ENCODE results near the gene ATP5MC3.
"Not testable (repeated sequence)": the region's sequence is repeated elsewhere in the genome, so short reads cannot be mapped to it uniquely, and the experiment has no call there.

ATP5MC3 gene

DNA sequence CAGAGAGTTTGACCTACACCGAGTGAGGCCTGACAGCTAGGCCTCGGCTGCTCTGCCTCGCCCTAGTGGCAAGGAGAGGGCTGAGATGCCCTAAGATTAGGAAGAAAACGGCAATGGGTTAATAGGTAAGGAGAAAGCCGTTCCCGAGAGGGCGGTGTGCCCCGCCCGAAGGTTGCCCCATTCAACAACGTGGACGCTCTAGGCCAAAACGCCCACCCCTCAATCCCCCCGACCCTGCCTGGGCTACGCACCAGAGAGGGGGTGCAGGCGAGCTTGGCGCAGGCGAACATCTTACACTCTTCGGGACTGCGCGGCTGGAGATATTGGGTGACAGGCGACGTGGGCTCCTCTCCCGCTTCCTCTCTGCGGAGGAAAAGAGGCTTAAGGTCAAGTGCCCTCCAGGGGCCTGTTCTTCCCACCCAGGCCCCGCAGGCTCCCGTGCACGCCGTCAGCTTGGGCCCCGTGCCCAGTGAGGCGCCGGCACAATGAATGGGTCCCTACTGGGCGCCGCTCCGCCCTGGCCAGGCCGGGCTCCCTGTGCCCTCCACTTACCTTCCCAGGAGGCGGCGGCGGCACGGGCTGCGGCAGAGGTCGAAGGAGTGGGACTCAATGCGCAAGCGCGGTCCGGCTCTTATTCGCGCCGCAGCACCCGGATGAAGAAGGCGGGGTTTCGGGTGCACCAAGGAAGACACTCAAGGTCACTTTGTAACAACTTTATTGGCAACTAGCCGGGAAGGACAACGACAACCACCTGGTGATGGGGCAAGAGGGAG, at the start of gene ATP5MC3:
ATP5MC3 (minus strand) TSS at position 607 of the 773 bp plus-strand sequence; CDS start at position 290, 317 bp downstream.
- peak; percentile 79 for DNase-seq

- DNase-seq = not testable (repeated sequence)
These were observed 47.1 kb upstream of the ATP5MC3 start for GRCh38 chr2:175228601-175229000.

DNA sequence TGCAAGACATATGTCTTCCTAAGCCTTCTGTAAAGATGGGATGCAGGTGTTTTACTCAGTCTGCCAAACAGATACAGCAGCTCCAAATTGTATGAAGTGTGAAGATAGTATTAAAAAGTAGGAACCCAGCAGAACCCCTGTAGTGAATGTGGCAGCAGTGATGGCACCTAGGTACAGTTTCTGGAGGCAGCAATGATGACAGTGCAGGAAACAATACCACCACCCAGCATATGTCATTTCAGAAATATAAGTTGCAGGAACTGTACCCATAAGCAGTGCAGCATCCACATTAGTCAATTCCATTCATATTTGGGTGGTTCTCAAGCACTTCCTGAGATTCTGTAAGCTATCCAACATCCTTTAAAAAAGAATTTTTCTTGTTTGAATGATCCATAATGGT, 46.7 kb upstream of the ATP5MC3 start:
- no peak for DNase-seq

DNA sequence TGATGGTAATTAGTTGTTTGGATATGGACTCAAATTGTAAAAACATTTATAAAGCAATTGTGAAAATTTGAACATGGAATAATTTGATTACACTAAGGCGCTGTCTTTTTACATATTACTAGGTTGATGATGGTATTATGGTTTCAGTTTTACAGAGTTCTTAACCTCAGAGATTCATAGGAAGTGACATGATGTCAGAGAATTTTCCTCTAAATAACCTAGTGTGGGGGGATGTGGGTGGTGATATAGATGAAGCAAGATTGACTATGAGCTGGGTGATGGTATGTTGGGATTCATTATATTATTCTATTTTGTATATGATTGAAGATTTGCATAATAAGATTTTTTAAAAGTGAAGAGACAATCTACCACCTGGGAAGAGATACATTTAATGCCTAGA, 45.9 kb upstream of the ATP5MC3 start:
- no peak for DNase-seq

- no peak for DNase-seq
These were observed 38.6 kb upstream of the ATP5MC3 start for GRCh38 chr2:175220075-175220474.

- DNase-seq = no peak
These were observed 37.0 kb upstream of the ATP5MC3 start for GRCh38 chr2:175218551-175218950.

GRCh38 chr2:175207741-175208438, 26.4 kb upstream of the ATP5MC3 start:
- peak; percentile 89 for DNase-seq

- DNase-seq = no peak
These were observed 25.4 kb upstream of the ATP5MC3 start for GRCh38 chr2:175206866-175207265.

GRCh38 chr2:175205523-175205922, 24.0 kb upstream of the ATP5MC3 start:
- DNase-seq = no peak

DNA sequence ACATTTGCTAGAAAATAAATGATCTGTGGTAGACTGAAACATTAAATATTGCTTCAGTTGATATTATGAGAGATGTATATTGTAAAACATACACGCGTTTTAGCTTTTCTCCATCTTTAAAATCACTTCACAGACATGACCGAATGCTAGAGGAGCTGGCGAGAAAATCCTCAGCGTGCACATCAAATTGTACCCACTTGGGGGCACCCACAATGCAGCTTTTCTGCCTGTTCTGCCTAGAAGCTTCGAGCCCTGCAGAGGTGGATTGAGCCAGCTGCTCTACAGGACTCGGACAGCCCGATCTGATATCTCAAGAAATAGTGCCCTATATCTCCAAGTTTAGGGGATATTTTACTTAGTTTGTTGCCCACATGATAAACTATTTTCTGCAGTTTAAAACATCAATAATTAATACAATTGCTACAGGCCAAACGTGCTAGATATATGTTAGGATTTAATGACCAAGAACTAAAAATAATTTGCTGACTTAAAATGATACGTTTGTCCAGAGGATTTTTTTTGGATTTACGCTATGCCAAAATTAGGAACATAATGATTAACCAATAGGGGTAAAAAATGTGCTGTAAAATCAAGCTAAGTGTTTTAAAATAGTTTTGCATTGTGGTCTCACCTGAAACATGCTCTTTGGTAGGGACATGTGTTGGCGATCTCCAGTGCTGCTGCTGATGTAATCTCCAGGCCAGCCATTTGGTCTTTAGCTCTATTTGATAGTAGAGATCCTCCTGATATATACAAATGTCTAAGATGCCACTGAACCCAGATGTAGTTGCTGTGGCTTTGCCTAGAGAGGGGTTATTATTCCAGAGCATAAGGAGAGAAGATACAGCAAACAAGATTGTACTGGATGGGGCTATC, 22.3 kb upstream of the ATP5MC3 start:
- DNase-seq = peak; percentile 22

DNA sequence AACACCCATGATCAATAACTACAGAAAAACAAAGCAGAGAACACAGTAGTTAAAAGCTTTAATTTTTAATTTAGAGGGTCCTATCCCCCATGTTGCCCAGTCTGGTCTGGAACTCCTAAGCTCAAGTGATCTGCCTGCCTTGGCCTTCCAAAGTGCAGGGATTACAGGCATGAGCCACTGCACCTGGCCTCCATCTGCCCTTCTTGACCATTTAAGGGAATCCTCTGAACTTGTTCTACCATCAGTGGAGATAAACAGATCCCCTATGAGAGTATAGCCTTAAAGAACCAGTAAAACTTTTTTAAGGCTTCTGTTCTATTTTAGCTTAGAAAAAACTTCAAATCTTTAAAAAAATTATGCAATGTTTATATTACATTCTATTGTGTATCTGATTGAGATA, 13.5 kb upstream of the ATP5MC3 start:
- DNase-seq = no peak

GRCh38 chr2:175188761-175189160, 7.3 kb upstream of the ATP5MC3 start:
- DNase-seq = no peak

DNA sequence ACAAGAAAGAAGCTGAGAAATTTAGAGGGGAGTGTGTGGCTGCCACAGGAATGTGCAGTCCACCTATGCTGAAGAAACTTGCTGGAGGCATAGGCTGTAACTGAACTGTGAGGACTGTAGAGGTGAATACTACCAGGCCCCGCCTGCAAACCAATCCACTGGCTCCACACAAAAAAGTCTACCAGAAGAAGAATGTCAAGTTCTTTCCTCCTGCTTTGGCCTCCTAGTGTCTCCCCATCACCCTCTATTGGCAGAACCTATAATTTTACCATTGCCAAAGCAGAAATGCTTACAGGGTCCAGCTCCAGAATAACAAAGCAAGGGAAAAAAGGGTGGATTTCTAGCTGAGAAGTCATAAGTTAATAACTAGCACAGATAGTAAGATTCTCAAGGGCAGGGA, 5.9 kb upstream of the ATP5MC3 start:
- no peak for DNase-seq

DNA sequence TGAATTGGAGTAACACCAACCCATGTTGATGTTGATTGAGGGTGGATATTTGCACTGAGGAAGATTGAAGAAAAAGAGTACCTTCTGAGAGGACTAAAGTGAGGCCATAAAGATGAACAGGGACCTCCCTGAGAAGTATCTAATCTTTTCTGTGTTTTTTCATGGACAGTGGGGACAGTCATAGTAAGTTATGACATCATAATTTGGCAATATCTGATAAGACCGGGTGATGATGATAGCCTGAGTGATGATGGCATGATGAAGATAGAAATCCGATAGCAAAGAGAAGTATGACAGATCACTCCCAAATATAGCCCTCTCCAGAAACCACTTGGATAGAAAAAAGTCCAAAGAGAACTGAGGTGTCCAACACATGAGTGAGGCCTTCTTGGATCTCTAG, 2.2 kb upstream of the ATP5MC3 start:
- DNase-seq = no peak

- no peak for DNase-seq
These were observed 383 bp upstream of the ATP5MC3 start for GRCh38 chr2:175181877-175182308.

DNA sequence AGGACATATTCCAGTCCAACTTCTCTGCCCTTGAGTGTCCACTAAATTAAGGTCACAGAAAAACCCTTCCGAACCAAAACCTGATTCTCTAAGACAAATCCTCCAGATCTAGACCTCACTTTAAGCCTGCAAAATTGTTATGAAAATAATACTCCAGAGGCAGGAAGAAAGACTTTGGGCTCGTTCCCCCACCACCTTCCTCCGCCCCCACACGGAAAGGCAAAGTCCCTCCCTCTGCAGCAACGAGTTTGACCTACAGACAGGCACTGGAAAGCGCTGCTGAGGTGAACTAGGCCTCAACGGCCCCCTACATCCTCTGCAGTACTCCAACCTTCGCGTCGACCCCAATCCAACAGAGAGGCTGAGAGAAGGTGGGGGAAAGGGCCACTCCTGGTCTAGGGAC, 808 bp downstream of the ATP5MC3 start:
- peak; percentile 2 for DNase-seq

DNA sequence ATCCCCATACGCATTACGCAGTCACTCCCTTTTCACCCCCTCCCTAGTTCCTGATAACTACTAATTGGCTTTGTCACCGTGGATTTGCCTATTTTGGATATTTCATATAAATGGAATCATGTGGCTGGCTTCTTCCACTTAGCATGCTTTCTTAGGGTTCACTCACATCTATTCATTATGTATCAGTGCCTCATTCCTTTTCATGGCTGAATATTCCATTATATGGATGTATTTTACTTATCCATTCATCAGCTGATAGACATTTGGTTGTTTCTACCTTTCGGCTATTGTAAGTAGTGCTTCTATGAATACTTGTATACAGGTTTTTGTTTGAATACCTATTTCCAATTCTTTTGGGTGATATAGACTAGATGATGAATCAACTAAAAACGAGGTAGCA, 4.9 kb downstream of the ATP5MC3 start:
- DNase-seq = no peak

DNA sequence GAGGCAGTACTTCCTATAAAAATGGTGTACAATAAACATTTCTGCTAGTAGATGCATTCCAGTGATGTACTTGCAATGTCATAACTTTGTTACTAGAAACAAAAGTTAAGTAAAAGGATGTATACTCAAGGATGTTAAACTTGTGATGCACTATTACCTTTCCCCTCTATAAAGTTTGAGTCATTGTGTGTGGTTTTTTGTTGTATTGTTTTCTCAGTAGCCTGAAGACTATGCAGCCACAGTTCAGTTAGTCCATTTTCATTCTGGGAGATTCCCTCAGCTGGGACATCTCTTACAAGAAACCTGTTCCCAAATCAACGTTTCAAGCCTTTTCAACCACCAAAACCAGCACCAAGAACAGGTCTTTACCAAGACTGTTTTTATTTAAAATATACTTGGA, 5.6 kb downstream of the ATP5MC3 start:
- DNase-seq = no peak

DNA sequence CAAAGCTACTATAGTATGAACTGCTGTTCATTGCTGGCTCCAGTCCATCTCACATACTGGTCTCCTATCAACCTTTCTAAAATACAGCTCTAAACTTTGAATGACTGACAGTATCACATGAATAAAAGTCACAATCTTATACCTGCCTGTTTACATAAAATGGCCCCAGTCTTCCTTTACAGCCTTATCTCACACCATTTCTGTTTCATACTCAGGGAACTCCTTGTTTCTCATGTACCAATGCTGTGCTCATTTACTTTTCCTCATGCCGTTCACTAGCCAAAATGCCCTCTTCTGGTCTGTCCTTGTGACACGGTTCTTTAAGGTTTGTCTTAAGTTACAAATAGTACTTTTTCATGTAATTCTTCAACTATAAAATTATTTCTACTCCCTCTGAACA, 6.2 kb downstream of the ATP5MC3 start:
- no peak for DNase-seq

GRCh38 chr2:175170659-175171304, 10.7 kb downstream of the ATP5MC3 start:
- DNase-seq = no peak

DNA sequence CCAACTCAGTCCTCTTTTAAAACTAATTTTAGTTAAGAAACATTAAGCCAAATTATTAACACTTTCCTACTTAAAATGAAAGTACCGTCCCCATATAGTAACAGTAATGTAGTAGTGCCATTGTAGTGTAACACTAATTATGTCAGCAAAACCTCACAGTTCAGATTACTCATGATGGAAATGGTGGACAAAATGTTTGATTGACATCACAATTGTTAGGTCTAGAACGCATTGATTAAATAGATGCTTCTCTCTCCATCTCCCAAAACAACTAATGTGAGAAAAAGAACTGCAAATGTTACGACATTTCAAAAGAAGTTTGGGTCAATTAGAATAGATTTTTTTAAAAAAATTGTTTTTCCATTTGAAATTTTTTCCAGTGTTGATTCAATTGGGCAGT, 12.3 kb downstream of the ATP5MC3 start:
- no peak for DNase-seq

DNA sequence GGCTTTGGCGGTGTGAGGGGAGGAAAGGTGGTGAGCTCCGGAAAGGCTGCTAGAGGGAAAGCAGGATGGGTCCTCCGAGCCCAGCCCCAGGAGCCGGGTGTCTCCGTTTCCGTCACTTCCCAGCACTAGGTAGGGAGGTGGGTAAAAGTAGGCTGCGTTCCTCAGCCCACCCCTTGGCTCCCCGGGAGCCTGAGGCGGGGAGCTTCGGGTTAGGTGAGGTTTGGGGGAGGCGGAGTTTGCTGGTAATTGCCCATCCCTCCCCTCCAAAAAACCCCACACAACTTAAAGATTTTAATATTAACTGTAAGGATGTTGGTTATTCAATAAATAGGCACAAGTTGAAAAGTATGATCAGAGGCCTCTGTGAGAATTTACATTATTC, 13.0 kb downstream of the ATP5MC3 start:
- no peak for DNase-seq

Data from NCI-H446 treated with DMSO at 0.1 percent for 48 hours (cell line).